Panc1 (cell line): ENCODE data around the gene WBP1L.

Experiments used
- POLR2AphosphoS5 ChIP-seq: IDR thresholded peaks from 2 replicates; pipeline ENCODE4 v1.6.1; 2012; ENCODE audit warnings: mild to moderate bottlenecking, low read depth, low read length, moderate library complexity
- TF ChIP-seq, protein P1 (sequence below): fragments of 450-650 bp; IDR thresholded peaks from 2 replicates; pipeline ENCODE4 v1.5.1; 2017; ENCODE audit warnings: mild to moderate bottlenecking

DNA sequence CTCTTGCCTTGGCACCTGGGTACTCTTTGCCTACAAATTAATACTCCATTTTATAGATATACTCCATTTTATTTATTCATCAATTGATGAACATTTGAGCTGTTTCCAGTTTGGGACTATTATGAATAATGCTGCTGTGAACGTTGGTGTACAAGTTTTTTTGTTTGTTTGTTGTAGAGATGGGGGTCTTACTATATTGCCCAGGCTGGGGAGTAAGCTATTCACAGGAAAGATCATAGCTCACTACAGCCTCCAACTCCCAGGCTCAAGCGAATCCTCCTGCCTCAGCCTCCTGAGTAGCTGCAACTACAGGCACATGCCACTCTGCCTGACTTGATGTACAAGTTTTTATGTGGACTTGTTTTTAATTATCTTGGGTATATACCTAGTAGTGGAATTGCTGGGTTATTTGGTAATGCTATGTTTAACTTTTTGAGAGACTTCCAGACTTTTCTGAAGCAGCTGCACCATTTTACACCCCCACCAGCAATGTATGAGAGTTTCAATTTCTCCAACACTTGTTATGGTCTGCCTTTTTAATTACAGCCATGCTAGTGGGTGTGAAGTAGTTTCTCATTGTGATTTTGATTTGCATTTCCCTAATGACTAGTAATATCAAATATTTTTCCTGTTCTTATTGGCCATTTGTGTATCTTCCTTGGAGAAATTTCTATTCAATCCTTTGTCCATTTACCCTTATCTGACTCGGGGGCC lies 15.9 kb downstream of the WBP1L start:
- TF ChIP-seq, protein P1, sequence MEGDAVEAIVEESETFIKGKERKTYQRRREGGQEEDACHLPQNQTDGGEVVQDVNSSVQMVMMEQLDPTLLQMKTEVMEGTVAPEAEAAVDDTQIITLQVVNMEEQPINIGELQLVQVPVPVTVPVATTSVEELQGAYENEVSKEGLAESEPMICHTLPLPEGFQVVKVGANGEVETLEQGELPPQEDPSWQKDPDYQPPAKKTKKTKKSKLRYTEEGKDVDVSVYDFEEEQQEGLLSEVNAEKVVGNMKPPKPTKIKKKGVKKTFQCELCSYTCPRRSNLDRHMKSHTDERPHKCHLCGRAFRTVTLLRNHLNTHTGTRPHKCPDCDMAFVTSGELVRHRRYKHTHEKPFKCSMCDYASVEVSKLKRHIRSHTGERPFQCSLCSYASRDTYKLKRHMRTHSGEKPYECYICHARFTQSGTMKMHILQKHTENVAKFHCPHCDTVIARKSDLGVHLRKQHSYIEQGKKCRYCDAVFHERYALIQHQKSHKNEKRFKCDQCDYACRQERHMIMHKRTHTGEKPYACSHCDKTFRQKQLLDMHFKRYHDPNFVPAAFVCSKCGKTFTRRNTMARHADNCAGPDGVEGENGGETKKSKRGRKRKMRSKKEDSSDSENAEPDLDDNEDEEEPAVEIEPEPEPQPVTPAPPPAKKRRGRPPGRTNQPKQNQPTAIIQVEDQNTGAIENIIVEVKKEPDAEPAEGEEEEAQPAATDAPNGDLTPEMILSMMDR, result no peak
- no peak for TF ChIP-seq POLR2AphosphoS5
